ENCODE results near the gene FCRLA. TPM values are rescaled to one million over a fixed set of nuclear protein-coding genes. Genes with fewer than 3 reads are reported as not detected.

FCRLA gene
- polyA plus RNA-seq, 2 of the 4 experiments (the other 2 are of a cell fraction): 0.10 TPM; not detected in 1

DNA sequence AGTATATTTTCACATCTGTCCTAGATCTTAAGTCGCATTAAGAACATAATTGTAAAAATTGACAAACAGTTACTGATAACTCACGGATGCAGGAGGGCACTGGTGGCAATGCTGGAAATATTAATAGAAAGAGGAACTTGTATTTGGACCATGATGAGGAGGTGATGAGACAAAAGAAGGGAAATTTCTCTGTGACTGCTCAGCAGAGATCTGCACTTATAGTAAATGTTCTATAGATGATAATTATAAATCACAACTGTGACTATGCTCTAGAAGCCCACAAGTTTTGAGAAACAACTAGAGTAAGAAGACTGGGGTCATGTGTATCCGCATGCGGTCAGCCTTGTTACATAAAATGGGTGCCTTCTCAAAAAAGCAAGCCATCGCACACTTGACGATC lies 33.9 kb downstream of the FCRLA start:
- Histone ChIP-seq H3K4me2 (no peak overlapping the region), H3K27ac (no peak overlapping the region), H3K4me1 (peaks cover 17% of the 10 kb centered on the region), H3K9me3 (no peaks in the 10 kb centered on the region), H3K4me3 (no peak overlapping the region)
- CTCF ChIA-PET: interaction anchor here (0.7 to 8.2 kb wide), 15 partner anchors 8 to 261 kb away, joined by 3 to 80 read pairs (median 5); partner anchors contain the start of gene DUSP12
- POLR2A ChIA-PET: interaction anchor here (1.2 kb wide), 2 partner anchors 9 to 14 kb away, joined by 5 read pairs; partner anchors contain the start of gene DUSP12
- ATAC-seq (no peak), FAIRE-seq (no peak), DNase-seq (ENCODE audit: low read depth in 1 of 2, low spot score in 1 of 2) (no peak)
- no peak for TF ChIP-seq JUNB (IDR thresholded peaks at IDR 0.05)
- TF ChIP-seq, protein P1, sequence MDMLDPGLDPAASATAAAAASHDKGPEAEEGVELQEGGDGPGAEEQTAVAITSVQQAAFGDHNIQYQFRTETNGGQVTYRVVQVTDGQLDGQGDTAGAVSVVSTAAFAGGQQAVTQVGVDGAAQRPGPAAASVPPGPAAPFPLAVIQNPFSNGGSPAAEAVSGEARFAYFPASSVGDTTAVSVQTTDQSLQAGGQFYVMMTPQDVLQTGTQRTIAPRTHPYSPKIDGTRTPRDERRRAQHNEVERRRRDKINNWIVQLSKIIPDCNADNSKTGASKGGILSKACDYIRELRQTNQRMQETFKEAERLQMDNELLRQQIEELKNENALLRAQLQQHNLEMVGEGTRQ (IDR thresholded peaks at IDR 0.05): no peak
- TF ChIP-seq, protein P2, sequence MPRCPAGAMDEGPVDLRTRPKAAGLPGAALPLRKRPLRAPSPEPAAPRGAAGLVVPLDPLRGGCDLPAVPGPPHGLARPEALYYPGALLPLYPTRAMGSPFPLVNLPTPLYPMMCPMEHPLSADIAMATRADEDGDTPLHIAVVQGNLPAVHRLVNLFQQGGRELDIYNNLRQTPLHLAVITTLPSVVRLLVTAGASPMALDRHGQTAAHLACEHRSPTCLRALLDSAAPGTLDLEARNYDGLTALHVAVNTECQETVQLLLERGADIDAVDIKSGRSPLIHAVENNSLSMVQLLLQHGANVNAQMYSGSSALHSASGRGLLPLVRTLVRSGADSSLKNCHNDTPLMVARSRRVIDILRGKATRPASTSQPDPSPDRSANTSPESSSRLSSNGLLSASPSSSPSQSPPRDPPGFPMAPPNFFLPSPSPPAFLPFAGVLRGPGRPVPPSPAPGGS (IDR thresholded peaks at IDR 0.05): no peak
- TF ChIP-seq GATA3 (IDR thresholded peaks at IDR 0.05; ENCODE audit: borderline replicate concordance): no peak
- TF ChIP-seq KDM5A (IDR thresholded peaks at IDR 0.05): no peak
- TF ChIP-seq FOXS1 (CRISPR knock-in tag; IDR thresholded peaks at IDR 0.05): no peak
- no peak for TF ChIP-seq TFCP2L1 (CRISPR knock-in tag; IDR thresholded peaks at IDR 0.05)
- TF ChIP-seq HEYL (CRISPR knock-in tag; IDR thresholded peaks at IDR 0.05): no peak
- no peak for TF ChIP-seq HOXB5 (CRISPR knock-in tag; IDR thresholded peaks at IDR 0.05)
- TF ChIP-seq RCOR1 (IDR thresholded peaks at IDR 0.05; ENCODE audit: low read depth, low read length): no peak
- no peak for TF ChIP-seq ESRRA (IDR thresholded peaks at IDR 0.05; ENCODE audit: borderline replicate concordance, low read length)
- 56% methylated on average over 6 of the region's 6 CpGs for WGBS (ENCODE audit: missing lambda C conversion rate)

DNA sequence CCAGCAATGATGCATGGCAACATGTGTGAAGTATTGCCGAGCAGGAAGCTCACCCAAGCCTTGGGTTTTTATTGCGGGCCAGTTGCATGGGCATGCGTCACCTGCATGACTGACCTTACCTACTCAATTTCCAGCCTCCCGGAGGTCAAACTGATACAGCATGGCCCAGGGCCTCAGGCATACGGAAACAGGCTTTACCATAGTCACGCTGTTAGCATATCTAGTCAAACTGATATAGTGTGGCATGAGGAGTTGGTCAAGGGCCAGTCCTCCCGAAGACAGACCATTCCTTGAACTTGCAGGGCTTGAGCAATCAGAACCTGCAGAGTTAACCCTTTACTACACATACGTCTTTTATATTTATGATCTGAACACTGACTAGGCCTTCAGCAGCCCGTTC lies 36.2 kb downstream of the FCRLA start:
- ChIA-PET CTCF (interaction anchor here (0.8 to 8.2 kb wide), 6 partner anchors 17 to 294 kb away, joined by 3 to 71 read pairs (median 22); no protein-coding TSS in a partner anchor), POLR2A (no interaction called here)
- TF ChIP-seq KDM5A (IDR thresholded peaks at IDR 0.05) (no peak), RARB (CRISPR knock-in tag; IDR thresholded peaks at IDR 0.05) (no peak), JUNB (IDR thresholded peaks at IDR 0.05) (no peak), EHMT2 (IDR thresholded peaks at IDR 0.05; ENCODE audit: low read depth) (no peak), CEBPB (IDR thresholded peaks at IDR 0.05) (no peak), RFX5 (IDR thresholded peaks at IDR 0.05) (no peak)
- TF ChIP-seq, protein P3, sequence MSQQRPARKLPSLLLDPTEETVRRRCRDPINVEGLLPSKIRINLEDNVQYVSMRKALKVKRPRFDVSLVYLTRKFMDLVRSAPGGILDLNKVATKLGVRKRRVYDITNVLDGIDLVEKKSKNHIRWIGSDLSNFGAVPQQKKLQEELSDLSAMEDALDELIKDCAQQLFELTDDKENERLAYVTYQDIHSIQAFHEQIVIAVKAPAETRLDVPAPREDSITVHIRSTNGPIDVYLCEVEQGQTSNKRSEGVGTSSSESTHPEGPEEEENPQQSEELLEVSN (IDR thresholded peaks at IDR 0.05; ENCODE audit: borderline replicate concordance, low read depth): no peak
- TF ChIP-seq, protein P4, sequence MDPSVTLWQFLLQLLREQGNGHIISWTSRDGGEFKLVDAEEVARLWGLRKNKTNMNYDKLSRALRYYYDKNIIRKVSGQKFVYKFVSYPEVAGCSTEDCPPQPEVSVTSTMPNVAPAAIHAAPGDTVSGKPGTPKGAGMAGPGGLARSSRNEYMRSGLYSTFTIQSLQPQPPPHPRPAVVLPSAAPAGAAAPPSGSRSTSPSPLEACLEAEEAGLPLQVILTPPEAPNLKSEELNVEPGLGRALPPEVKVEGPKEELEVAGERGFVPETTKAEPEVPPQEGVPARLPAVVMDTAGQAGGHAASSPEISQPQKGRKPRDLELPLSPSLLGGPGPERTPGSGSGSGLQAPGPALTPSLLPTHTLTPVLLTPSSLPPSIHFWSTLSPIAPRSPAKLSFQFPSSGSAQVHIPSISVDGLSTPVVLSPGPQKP (IDR thresholded peaks at IDR 0.05; ENCODE audit: low read depth, low read length): no peak
- TF ChIP-seq, protein P5, sequence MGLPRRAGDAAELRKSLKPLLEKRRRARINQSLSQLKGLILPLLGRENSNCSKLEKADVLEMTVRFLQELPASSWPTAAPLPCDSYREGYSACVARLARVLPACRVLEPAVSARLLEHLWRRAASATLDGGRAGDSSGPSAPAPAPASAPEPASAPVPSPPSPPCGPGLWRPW (IDR thresholded peaks at IDR 0.05): no peak
- TF ChIP-seq, protein P6, sequence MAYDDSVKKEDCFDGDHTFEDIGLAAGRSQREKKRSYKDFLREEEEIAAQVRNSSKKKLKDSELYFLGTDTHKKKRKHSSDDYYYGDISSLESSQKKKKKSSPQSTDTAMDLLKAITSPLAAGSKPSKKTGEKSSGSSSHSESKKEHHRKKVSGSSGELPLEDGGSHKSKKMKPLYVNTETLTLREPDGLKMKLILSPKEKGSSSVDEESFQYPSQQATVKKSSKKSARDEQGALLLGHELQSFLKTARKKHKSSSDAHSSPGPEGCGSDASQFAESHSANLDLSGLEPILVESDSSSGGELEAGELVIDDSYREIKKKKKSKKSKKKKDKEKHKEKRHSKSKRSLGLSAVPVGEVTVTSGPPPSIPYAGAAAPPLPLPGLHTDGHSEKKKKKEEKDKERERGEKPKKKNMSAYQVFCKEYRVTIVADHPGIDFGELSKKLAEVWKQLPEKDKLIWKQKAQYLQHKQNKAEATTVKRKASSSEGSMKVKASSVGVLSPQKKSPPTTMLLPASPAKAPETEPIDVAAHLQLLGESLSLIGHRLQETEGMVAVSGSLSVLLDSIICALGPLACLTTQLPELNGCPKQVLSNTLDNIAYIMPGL (CRISPR knock-in tag; IDR thresholded peaks at IDR 0.05; ENCODE audit: borderline replicate concordance): no peak
- TF ChIP-seq, protein P7, sequence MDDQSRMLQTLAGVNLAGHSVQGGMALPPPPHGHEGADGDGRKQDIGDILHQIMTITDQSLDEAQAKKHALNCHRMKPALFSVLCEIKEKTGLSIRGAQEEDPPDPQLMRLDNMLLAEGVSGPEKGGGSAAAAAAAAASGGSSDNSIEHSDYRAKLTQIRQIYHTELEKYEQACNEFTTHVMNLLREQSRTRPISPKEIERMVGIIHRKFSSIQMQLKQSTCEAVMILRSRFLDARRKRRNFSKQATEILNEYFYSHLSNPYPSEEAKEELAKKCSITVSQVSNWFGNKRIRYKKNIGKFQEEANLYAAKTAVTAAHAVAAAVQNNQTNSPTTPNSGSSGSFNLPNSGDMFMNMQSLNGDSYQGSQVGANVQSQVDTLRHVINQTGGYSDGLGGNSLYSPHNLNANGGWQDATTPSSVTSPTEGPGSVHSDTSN (IDR thresholded peaks at IDR 0.05): no peak
- WGBS (ENCODE audit: missing lambda C conversion rate): 78% methylated on average over 9 of the region's 9 CpGs
- no peak for ATAC-seq
- no peak overlapping the region for H3K27ac ChIP-seq
- peaks cover 3% of the 10 kb centered on the region; the same call in 1 of the 3 replicates for H3K4me1 ChIP-seq
- H3K4me2 ChIP-seq: no peak overlapping the region
- DNase-seq (ENCODE audit: low read depth in 1 of 2, low spot score in 1 of 2): no peak
- FAIRE-seq: no peak
- no peaks in the 10 kb centered on the region for H3K9me3 ChIP-seq
- no peak overlapping the region for H3K4me3 ChIP-seq

Measured in A549 (cell line).